Measurements from ENCODE around the gene IL1RAPL2.
"Not testable (repeated sequence)": the region's sequence is repeated elsewhere in the genome, so short reads cannot be mapped to it uniquely, and the experiment has no call there.

Gene IL1RAPL2

GRCh38 chrX:104565791-104566680 lies at the start of gene IL1RAPL2:
TSS of gene IL1RAPL2 (plus strand) at chrX:104566199.
- DNase-seq = no peak

- no peak for DNase-seq
These were observed 43.6 kb upstream of the IL1RAPL2 start for GRCh38 chrX:104522386-104522785.

- DNase-seq = no peak
These were observed 42.1 kb upstream of the IL1RAPL2 start for GRCh38 chrX:104523858-104524257.

GRCh38 chrX:104539081-104539480 lies 26.9 kb upstream of the IL1RAPL2 start:
- DNase-seq = no peak

GRCh38 chrX:104542447-104542846 lies 23.6 kb upstream of the IL1RAPL2 start:
- not testable (repeated sequence) for DNase-seq

GRCh38 chrX:104564335-104564734 lies 1.7 kb upstream of the IL1RAPL2 start:
- no peak for DNase-seq

GRCh38 chrX:104564921-104565703 lies 887 bp upstream of the IL1RAPL2 start:
- DNase-seq = no peak

- no peak for DNase-seq
These were observed 892 bp downstream of the IL1RAPL2 start for GRCh38 chrX:104566681-104567501.

- no peak for DNase-seq
These were observed 1.5 kb downstream of the IL1RAPL2 start for GRCh38 chrX:104567506-104567905.

GRCh38 chrX:104568304-104568915 lies 2.4 kb downstream of the IL1RAPL2 start:
- DNase-seq = no peak

- no peak for DNase-seq
These were observed 52.3 kb downstream of the IL1RAPL2 start for GRCh38 chrX:104618106-104618895.

- no peak for DNase-seq
These were observed 55.8 kb downstream of the IL1RAPL2 start for GRCh38 chrX:104621781-104622180.

- DNase-seq = no peak
These were observed 75.2 kb downstream of the IL1RAPL2 start for GRCh38 chrX:104641176-104641575.

GRCh38 chrX:104647084-104647483 lies 81.1 kb downstream of the IL1RAPL2 start:
- no peak for DNase-seq

- DNase-seq = no peak
These were observed 93.2 kb downstream of the IL1RAPL2 start for GRCh38 chrX:104659005-104659744.

GRCh38 chrX:104660092-104660491 lies 94.1 kb downstream of the IL1RAPL2 start:
- DNase-seq = no peak

- DNase-seq = no peak
These were observed 96.7 kb downstream of the IL1RAPL2 start for GRCh38 chrX:104662694-104663093.

GRCh38 chrX:104665691-104666090 lies 99.7 kb downstream of the IL1RAPL2 start:
- DNase-seq = no peak

GRCh38 chrX:104668550-104668949 lies 102.6 kb downstream of the IL1RAPL2 start:
- no peak for DNase-seq

- no peak for DNase-seq
These were observed 103.1 kb downstream of the IL1RAPL2 start for GRCh38 chrX:104669063-104669462.

GRCh38 chrX:104670051-104670450 lies 104.1 kb downstream of the IL1RAPL2 start:
- no peak for DNase-seq

Measured in activated CD8-positive, alpha-beta memory T cell treated with anti-CD3 and anti-CD28 coated beads for 24 hours (primary cell).